Colonic mucosa (tissue), 4 donors: ENCODE results near the gene DHX8. TPM values are rescaled to one million over a fixed set of nuclear protein-coding genes. Genes with fewer than 3 reads are reported as not detected.
A peak's percentile ranks its signal among the peaks of the same experiment; 100 is the strongest.

Experiments
- DNase-seq: peaks from one replicate; pipeline ENCODE4 v3.0.0-alpha.2; 2020
- H3K27ac ChIP-seq: fragments of 200-600 bp; one replicate; pipeline ENCODE4 v1.8.0; 2021
- H3K27me3 ChIP-seq: fragments of 200-600 bp; one replicate; pipeline ENCODE4 v1.8.0; 2021
- H3K36me3 ChIP-seq: fragments of 200-600 bp; one replicate; pipeline ENCODE4 v1.8.0; 2021
- H3K4me1 ChIP-seq: fragments of 200-600 bp; one replicate; pipeline ENCODE4 v1.8.0; 2021; ENCODE audit warnings: mild to moderate bottlenecking
- H3K4me3 ChIP-seq: fragments of 200-600 bp; one replicate; pipeline ENCODE4 v1.8.0; 2021
- H3K9ac ChIP-seq, 2 donors: one replicate each; pipeline ENCODE4 v1.7.0; 2013; ENCODE audit warnings: control low read depth in 2 of 2, low read depth in 2 of 2, low read length in 2 of 2
- H3K9me3 ChIP-seq: fragments of 200-600 bp; one replicate; pipeline ENCODE4 v1.8.0; 2021
- CTCF ChIP-seq: fragments of 200-600 bp; IDR thresholded peaks from one replicate; pipeline ENCODE4 v1.8.0; 2022; ENCODE audit warnings: antibody characterized with exemption, mild to moderate bottlenecking
- intact Hi-C: fragments of 100-400 bp; cut with DNase I; formaldehyde crosslinking; loops from one replicate; pipeline ENCODE4 v1.14.1; 2022
- total RNA-seq, 2 donors: library from RNA; stranded (reverse); fragmentation: NEBNext Ultra II Directional in 1 of 2; extraction: Animal tissue kit (Norgen Biotek cat#: 25700) in 1 of 2; gene quantifications; one replicate each; pipeline ENCODE4 v1.2.1, GENCODE V29; 2021
- donor health status: healthy.
- donor health status: DM: no; HTN: no; CAD: no.
- donor health status: DM: no; HTN: no; CAD: no.

The DHX8 gene
- total RNA-seq, 2 donors from 2014 or later, result 44.5 to 47.6 TPM

GRCh38 chr17:43552229-43552837 lies 68.6 kb downstream of the DHX8 start:
- Histone ChIP-seq H3K9me3 (no peaks in the 10 kb centered on the region), H3K4me1 (peaks cover 7% of the 10 kb centered on the region), H3K27ac (no peak overlapping the region), H3K36me3 (no peaks in the 10 kb centered on the region), H3K27me3 (peaks cover 7% of the 10 kb centered on the region), H3K9ac (no peak overlapping the region), H3K4me3 (no peak overlapping the region)
- DNase-seq, result peak; percentile 56
- no peak for TF ChIP-seq CTCF
- intact Hi-C loops, result no loop called here

- H3K27ac ChIP-seq, result no peak overlapping the region
- intact Hi-C loops, result no loop called here
- TF ChIP-seq CTCF, result no peak
- DNase-seq, result no peak
- H3K36me3 ChIP-seq, result no peaks in the 10 kb centered on the region
- no peaks in the 10 kb centered on the region for H3K9me3 ChIP-seq
- peaks cover 7% of the 10 kb centered on the region for H3K4me1 ChIP-seq
- H3K27me3 ChIP-seq, result no peaks in the 10 kb centered on the region
- H3K4me3 ChIP-seq, result no peak overlapping the region
- peak overlapping the region in 1 of 2 donors; percentile 63 for H3K9ac ChIP-seq
Measured at GRCh38 chr17:43553573-43553972, 69.8 kb downstream of the DHX8 start.

- Histone ChIP-seq H3K4me1 (peaks cover 7% of the 10 kb centered on the region), H3K27ac (peak overlapping the region; percentile 4), H3K36me3 (no peaks in the 10 kb centered on the region), H3K9me3 (no peaks in the 10 kb centered on the region), H3K4me3 (no peak overlapping the region), H3K9ac (peak overlapping the region in 1 of 2 donors; percentile 44), H3K27me3 (no peaks in the 10 kb centered on the region)
- intact Hi-C loops, result no loop called here
- no peak for TF ChIP-seq CTCF
- DNase-seq, result no peak
Measured at GRCh38 chr17:43554857-43555256, 71.1 kb downstream of the DHX8 start.

- intact Hi-C loops, result no loop called here
- Histone ChIP-seq H3K27ac (peak overlapping the region; percentile 2), H3K36me3 (no peaks in the 10 kb centered on the region), H3K27me3 (no peaks in the 10 kb centered on the region), H3K4me3 (no peak overlapping the region), H3K4me1 (peaks cover 7% of the 10 kb centered on the region), H3K9ac (no peak overlapping the region), H3K9me3 (no peaks in the 10 kb centered on the region)
- TF ChIP-seq CTCF, result no peak
- peak; percentile 79 for DNase-seq
Measured at GRCh38 chr17:43556292-43556691, 72.5 kb downstream of the DHX8 start.

- Histone ChIP-seq H3K36me3 (no peaks in the 10 kb centered on the region), H3K9ac (no peak overlapping the region), H3K9me3 (no peaks in the 10 kb centered on the region), H3K4me1 (peaks cover 2% of the 10 kb centered on the region), H3K4me3 (no peak overlapping the region), H3K27ac (no peak overlapping the region), H3K27me3 (peaks cover 5% of the 10 kb centered on the region)
- DNase-seq, result no peak
- intact Hi-C loops, result no loop called here
- no peak for TF ChIP-seq CTCF
Measured at GRCh38 chr17:43558805-43559160, 75.0 kb downstream of the DHX8 start.
